Keratinocyte (primary cell): Measurements from ENCODE around the gene ITIH1. TPM values are rescaled to one million over a fixed set of nuclear protein-coding genes. Genes with fewer than 3 reads are reported as not detected.

ENCODE experiments used
- DNase-seq: peaks from one replicate; pipeline ENCODE4 v3.0.0-alpha.2; 2011; ENCODE audit warnings: low read depth, missing footprints, low spot score
- FAIRE-seq: peaks from 2 replicates; lab custom pipeline; 2011; peaks lifted over from hg19 to GRCh38; lab: Jason Lieb, UNC
- H2AFZ ChIP-seq: 2 replicates; pipeline ENCODE4 v1.6.0; 2012; ENCODE audit warnings: low read length, control low read depth, inconsistent platforms; ENCODE audit not compliant: control insufficient read depth
- H3K27ac ChIP-seq: 2 replicates; pipeline ENCODE4 v1.5.1; 2011; ENCODE audit warnings: low read length; ENCODE audit not compliant: control insufficient read depth, insufficient read depth
- H3K27me3 ChIP-seq: 3 replicates; pipeline ENCODE4 v1.6.0; 2011; ENCODE audit warnings: low read length; ENCODE audit not compliant: control insufficient read depth, insufficient read depth; ENCODE audit errors: extremely low read depth
- H3K36me3 ChIP-seq, 2 experiments: 2 replicates in 1 of 2; 3 replicates in 1 of 2; pipeline ENCODE4 v1.5.1; 2011; ENCODE audit warnings: low read length in 2 of 2, mild to moderate bottlenecking in 1 of 2; ENCODE audit not compliant: control insufficient read depth in 2 of 2, insufficient read depth in 2 of 2; ENCODE audit errors: extremely low read depth in 1 of 2
- H3K4me1 ChIP-seq: 3 replicates; pipeline ENCODE4 v1.5.1; 2011; ENCODE audit warnings: low read length; ENCODE audit not compliant: control insufficient read depth, insufficient read depth; ENCODE audit errors: extremely low read depth
- H3K4me2 ChIP-seq: 3 replicates; pipeline ENCODE4 v1.6.0; 2011; ENCODE audit warnings: low read depth, low read length; ENCODE audit not compliant: control insufficient read depth, insufficient read depth; ENCODE audit errors: extremely low read depth
- H3K4me3 ChIP-seq, 3 experiments: fragments of 200-600 bp in 1 of 3; sonication (generic) in 1 of 3; 2 replicates in 2 of 3; 3 replicates in 1 of 3; pipeline ENCODE4 v1.5.1; 2011 to 2016; ENCODE audit warnings: low read length in 3 of 3, mild to moderate bottlenecking in 3 of 3, control low read depth in 2 of 3, inconsistent platforms in 1 of 3, low read depth in 1 of 3, mixed read lengths in 1 of 3, mixed run types in 1 of 3, moderate library complexity in 1 of 3; ENCODE audit not compliant: control insufficient read depth in 2 of 3, insufficient read depth in 2 of 3; ENCODE audit errors: extremely low read depth in 1 of 3
- H3K79me2 ChIP-seq: 2 replicates; pipeline ENCODE4 v1.6.0; 2012; ENCODE audit warnings: low read length; ENCODE audit not compliant: control insufficient read depth, insufficient read depth
- H3K9ac ChIP-seq: 3 replicates; pipeline ENCODE4 v1.6.0; 2011; ENCODE audit warnings: low read length; ENCODE audit not compliant: control insufficient read depth, insufficient read depth; ENCODE audit errors: extremely low read depth
- H3K9me1 ChIP-seq: 3 replicates; pipeline ENCODE4 v1.6.0; 2011; ENCODE audit warnings: low read length; ENCODE audit not compliant: control insufficient read depth, insufficient read depth; ENCODE audit errors: extremely low read depth
- H3K9me3 ChIP-seq: 2 replicates; pipeline ENCODE4 v1.5.1; 2012; ENCODE audit warnings: low read depth, low read length; ENCODE audit not compliant: control insufficient read depth
- H4K20me1 ChIP-seq: 3 replicates; pipeline ENCODE4 v1.6.0; 2011; ENCODE audit warnings: low read length; ENCODE audit not compliant: control insufficient read depth, insufficient read depth; ENCODE audit errors: extremely low read depth
- EZH2 ChIP-seq: IDR thresholded peaks from one replicate; pipeline ENCODE4 v1.6.1; 2012; ENCODE audit warnings: inconsistent platforms, mild to moderate bottlenecking, low read length, moderate library complexity
- dilution Hi-C: fragments of 300-500 bp; cut with MboI; formaldehyde crosslinking; loops from one replicate; pipeline ENCODE4 v1.7.0; 2020; ENCODE audit warnings: low sequenced_read_pairs; ENCODE audit not compliant: extremely low pct_ligation_motif_present
- polyA plus RNA-seq, 5 experiments: library from polyadenylated mRNA; depleted of rRNA in 3 of 5; stranded (reverse) in 3 of 5; stranded (forward) in 1 of 5; unstranded in 1 of 5; fragments of >200 nt; gene quantifications; 1 replicate in 1 of 5; 2 replicates in 3 of 5; 3 replicates in 1 of 5; pipeline versions ENCODE4 v1.2.1 to v1.2.3, GENCODE V29; 2011 to 2012; ENCODE audit warnings: missing spikeins in 2 of 5, low read depth in 1 of 5, low replicate concordance in 1 of 5
- TF ChIP-seq, protein P1 (sequence below), 3 experiments: IDR thresholded peaks in 1 of 3; conservative IDR thresholded peaks in 1 of 3; optimal IDR thresholded peaks in 1 of 3; 2 replicates in 2 of 3; 3 replicates in 1 of 3; pipeline versions ENCODE3 to v1.5.1; 2011; ENCODE audit warnings: low read length in 3 of 3, mild to moderate bottlenecking in 3 of 3, moderate library complexity in 2 of 3, control low read depth in 1 of 3, inconsistent platforms in 1 of 3; ENCODE audit not compliant: insufficient read depth in 2 of 3; ENCODE audit errors: extremely low read depth in 1 of 3

Gene ITIH1
- polyA plus RNA-seq, 1 donor (not counting 4 experiments of a cell fraction or from before 2014, with no cell fraction given) = not detected

DNA sequence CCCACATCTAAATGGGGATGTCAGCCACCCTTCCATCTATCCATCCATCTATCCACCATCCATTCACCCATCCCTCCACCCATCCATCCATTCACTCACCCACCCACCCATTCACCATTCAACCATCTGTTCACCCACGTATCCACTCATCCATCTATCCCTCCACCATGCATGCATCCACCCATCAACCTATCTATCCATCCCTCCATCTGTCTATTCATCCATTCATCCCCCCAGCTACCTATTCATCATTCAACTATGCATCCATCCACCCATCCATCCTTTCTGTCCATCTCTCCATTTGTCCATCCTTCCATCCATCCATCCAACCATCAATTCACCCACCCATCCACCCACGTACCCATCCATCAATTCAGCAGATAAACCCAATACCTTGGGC, 31.8 kb downstream of the ITIH1 start:
- no peaks in the 10 kb centered on the region for H4K20me1 ChIP-seq
- H3K9me1 ChIP-seq = no peaks in the 10 kb centered on the region
- no peaks in the 10 kb centered on the region for H3K9me3 ChIP-seq
- no peak for FAIRE-seq
- no peak overlapping the region for H3K4me2 ChIP-seq
- dilution Hi-C loops = no loop called here
- no peaks in the 10 kb centered on the region for H3K36me3 ChIP-seq
- H3K4me3 ChIP-seq = no peak overlapping the region
- DNase-seq = no peak
- TF ChIP-seq EZH2 = no peak
- TF ChIP-seq, protein P1, sequence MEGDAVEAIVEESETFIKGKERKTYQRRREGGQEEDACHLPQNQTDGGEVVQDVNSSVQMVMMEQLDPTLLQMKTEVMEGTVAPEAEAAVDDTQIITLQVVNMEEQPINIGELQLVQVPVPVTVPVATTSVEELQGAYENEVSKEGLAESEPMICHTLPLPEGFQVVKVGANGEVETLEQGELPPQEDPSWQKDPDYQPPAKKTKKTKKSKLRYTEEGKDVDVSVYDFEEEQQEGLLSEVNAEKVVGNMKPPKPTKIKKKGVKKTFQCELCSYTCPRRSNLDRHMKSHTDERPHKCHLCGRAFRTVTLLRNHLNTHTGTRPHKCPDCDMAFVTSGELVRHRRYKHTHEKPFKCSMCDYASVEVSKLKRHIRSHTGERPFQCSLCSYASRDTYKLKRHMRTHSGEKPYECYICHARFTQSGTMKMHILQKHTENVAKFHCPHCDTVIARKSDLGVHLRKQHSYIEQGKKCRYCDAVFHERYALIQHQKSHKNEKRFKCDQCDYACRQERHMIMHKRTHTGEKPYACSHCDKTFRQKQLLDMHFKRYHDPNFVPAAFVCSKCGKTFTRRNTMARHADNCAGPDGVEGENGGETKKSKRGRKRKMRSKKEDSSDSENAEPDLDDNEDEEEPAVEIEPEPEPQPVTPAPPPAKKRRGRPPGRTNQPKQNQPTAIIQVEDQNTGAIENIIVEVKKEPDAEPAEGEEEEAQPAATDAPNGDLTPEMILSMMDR (optimal IDR thresholded peaks at IDR 0.05 in 1 of 3, IDR thresholded peaks at IDR 0.05 in 1 of 3, conservative IDR thresholded peaks at IDR 0.05 in 1 of 3; ENCODE audit: extremely low read depth in 1 of 3, insufficient read depth in 2 of 3, low read length in 3 of 3) = no peak
- no peak overlapping the region for H3K9ac ChIP-seq
- H3K4me1 ChIP-seq = no peaks in the 10 kb centered on the region
- H3K79me2 ChIP-seq = no peaks in the 10 kb centered on the region
- H3K27me3 ChIP-seq = no peaks in the 10 kb centered on the region
- H2AFZ ChIP-seq = no peak overlapping the region
- H3K27ac ChIP-seq = no peak overlapping the region

DNA sequence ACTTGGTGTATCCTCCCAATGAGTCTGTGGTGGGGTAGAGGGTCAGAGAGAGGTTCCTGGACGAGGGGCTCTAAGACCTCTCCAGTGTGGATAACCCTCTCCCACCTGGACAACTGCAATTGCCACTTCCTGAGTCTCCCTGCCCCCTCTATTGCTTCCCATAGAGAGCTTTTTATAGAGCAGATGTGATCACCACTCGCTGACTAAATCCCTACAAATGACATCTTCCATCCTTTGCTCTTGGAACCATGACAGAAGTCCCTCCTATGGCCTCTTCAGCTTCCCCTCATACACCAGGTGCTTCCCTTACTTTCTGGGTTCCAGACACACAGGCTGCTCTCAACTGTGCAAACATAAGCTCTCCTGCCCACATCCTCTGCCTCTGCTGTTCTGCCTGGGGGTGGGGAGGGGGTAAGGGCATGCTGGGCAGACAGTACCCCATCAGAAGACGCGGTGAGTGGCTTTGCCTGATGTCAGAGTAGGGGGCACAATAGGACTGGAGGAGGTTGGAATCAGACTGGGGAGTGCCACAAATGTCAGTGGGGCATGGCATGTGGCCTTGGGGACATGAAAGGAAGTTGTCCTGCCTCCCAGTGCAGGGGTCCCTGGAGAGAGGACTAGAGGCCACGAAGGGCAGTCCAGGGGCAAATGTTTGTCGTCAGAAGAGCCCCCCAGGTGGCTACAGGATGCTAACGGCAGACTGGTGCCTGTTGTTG, 32.4 kb downstream of the ITIH1 start:
- H3K27me3 ChIP-seq = no peaks in the 10 kb centered on the region
- no peaks in the 10 kb centered on the region for H3K9me1 ChIP-seq
- H3K4me2 ChIP-seq = no peak overlapping the region
- no peaks in the 10 kb centered on the region for H3K36me3 ChIP-seq
- DNase-seq (no peak), FAIRE-seq (no peak)
- dilution Hi-C loops = no loop called here
- no peaks in the 10 kb centered on the region for H3K79me2 ChIP-seq
- H3K9ac ChIP-seq = no peak overlapping the region
- H3K27ac ChIP-seq = no peak overlapping the region
- no peak overlapping the region for H2AFZ ChIP-seq
- TF ChIP-seq, protein P1 (optimal IDR thresholded peaks at IDR 0.05 in 1 of 3, IDR thresholded peaks at IDR 0.05 in 1 of 3, conservative IDR thresholded peaks at IDR 0.05 in 1 of 3; ENCODE audit: extremely low read depth in 1 of 3, insufficient read depth in 2 of 3, low read length in 3 of 3) = no peak
- no peak for TF ChIP-seq EZH2
- H3K9me3 ChIP-seq = no peaks in the 10 kb centered on the region
- no peaks in the 10 kb centered on the region for H4K20me1 ChIP-seq
- H3K4me1 ChIP-seq = no peaks in the 10 kb centered on the region
- H3K4me3 ChIP-seq = no peak overlapping the region
